Activated T-cell treated with anti-CD3 and anti-CD28 coated beads for 1 hour (primary cell): Measurements from ENCODE around the gene FGF7.
"Not testable (repeated sequence)": the region's sequence is repeated elsewhere in the genome, so short reads cannot be mapped to it uniquely, and the experiment has no call there.

Experiments
- DNase-seq: peaks from one replicate; pipeline ENCODE4 v3.0.0-alpha.2; 2020; ENCODE audit warnings: low read depth

Gene FGF7

DNA sequence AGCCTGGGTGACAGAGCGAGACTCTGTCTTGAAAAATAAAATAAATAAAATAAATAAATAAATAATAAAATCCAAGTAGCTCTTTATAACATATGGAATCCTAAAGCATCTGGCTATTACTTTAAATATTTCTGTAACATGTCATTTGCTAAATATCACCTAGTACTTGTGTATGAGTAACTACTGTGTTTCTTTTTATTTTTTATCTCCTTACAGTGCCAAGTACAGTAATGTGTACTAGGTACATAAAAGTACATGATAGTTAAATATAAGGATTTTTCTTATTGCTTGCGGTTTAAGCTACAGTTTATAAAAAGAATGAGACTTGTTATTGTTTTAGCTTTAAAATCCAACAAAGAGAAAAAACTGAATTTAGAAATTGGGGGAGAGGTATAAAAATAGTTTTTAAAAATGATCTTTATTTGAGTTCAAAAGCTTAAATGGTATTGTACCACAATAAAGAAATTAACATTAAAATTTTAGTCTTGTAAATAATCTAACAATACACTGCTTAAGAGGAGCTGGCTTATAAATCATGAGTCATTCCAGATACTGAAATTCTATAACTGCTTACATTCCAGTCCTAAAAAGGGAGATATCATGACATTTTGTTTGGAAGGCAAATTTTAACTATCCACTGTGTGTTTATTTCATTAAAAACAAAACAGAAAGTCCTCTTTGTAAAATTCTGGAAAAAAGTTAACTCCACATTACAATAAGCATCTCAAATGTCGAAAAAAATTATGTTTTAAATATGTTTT is 73.1 kb downstream of the FGF7 start:
- no peak for DNase-seq

DNA sequence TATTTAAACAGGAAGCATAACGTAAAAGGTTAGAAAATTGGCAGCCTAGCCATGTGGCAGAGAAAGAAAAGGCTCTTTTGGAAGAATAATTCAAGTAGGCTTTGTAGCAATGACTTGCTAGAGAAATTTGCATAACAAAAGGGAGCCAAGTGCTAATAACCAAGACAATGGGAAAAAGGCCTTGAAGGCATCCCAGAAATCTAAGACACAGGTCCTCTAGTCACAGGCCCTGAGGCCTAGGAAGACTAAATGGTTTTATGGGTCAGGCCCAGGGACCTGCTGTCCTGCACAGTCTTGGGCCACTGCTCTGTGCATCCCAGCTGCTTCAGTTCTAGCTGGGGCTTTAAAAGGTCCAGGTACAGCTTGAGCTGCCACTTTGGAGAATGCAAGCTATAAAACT is 78.5 kb downstream of the FGF7 start:
- DNase-seq, result no peak

DNA sequence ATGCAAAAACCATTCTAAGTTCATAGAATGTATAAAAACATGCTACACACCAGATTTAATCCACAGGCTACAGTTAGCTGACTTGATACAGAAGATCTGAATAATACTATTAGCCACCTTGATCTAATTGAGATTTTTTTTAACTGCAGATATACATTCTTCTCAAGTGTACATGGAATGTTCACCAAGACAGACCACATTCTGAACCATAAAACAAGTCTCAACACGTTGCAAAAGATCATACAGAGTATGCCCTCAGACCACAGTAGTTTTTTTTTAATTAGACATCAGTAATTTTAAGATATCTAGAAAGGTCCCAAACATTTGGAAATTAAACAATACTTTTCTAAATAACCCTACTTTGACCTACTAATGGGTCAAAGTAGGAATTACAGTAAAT is 83.3 kb downstream of the FGF7 start:
- DNase-seq, result no peak

DNA sequence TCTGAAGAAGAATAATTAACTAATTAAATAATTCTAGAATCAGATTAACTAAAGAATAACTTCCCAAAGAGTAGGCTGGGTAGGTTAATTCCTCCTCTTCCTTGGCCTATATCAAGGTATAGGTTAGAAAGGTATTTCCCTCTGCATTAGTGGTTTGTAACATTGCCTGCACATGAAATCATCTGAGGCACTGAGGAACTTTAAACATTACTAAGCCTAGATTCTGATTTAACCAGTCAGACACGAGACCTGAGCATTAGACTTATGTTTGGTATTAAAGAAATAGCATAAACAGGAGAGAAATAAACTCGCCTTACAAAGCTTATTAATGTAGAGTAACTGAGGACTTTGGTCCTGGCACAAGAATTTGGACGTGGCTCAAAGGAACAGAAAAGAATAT is 84.2 kb downstream of the FGF7 start:
- DNase-seq, result no peak

DNA sequence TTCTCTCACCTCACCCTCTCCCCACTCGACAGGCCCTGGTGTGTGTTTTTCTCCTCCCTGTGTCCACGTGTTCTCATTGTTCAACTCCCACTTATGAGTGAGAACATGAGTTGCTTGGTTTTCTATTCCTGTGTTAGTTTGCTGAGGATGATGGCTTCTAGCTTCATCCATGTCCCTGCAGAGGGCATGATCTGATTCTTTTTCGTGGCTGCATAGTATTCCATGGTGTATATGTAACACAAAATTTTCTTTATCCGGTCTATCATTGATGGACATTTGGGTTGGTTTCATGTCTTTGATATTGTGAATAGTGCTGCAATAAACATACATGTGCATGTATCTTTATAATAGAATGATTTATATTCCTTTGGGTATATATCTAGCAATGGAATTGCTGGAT is 89.7 kb downstream of the FGF7 start:
- DNase-seq, result not testable (repeated sequence)

DNA sequence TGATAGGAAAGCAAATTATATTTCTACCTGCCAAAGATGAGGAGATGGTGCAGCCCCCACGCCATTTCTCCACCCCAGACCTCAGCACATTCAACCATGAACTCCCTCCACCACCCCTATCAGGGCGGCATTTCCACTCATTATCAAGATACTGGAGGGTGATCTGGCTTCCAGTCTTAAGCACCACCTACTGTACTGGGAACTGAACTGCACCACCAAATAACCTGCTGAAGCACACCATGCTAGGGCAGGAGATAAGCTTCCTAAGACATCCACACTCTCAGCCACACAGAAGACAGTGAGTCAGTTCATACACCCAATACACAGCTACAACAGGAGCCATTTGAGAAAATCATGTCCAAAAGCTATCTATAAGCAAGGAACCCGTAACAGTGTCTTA is 98.8 kb downstream of the FGF7 start:
- no peak for DNase-seq

DNA sequence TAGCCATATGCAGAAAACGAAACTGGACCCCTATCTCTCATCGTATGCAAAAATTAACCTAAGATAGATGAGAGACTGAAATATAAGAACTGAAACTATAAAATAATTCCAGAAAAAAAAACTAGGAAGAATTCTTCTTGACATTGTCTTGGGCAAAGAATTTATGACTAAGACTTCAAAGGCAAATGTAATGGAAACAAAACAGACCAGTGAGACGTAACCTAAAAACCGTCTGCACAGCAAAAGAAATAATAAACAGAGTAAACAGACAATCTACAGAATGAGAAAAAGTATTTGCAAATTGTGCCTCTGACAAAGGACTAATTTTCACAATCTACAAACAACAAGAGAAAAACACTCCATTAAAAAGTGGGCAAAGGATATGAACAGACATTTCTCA is 105.2 kb downstream of the FGF7 start:
- no peak for DNase-seq

DNA sequence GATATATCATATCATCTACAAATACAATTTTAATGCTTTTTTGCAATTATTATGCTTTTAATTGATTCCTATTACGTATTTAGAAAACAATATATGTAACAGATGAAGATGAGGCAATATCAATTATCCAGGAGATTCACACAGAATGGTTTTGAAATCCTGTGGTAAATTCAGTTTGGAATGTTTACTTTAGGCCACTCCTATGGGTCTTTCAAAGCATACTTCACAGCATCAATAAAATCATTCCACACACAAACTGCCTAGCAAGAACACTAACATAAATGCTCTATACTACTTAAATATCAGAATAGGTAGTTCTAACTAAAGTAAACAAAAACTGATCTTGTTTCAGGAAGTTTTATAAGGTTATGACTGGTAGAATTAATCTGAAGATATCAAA is 107.0 kb downstream of the FGF7 start:
- no peak for DNase-seq
